ENCODE data around the gene RAB36.

The RAB36 gene

DNA sequence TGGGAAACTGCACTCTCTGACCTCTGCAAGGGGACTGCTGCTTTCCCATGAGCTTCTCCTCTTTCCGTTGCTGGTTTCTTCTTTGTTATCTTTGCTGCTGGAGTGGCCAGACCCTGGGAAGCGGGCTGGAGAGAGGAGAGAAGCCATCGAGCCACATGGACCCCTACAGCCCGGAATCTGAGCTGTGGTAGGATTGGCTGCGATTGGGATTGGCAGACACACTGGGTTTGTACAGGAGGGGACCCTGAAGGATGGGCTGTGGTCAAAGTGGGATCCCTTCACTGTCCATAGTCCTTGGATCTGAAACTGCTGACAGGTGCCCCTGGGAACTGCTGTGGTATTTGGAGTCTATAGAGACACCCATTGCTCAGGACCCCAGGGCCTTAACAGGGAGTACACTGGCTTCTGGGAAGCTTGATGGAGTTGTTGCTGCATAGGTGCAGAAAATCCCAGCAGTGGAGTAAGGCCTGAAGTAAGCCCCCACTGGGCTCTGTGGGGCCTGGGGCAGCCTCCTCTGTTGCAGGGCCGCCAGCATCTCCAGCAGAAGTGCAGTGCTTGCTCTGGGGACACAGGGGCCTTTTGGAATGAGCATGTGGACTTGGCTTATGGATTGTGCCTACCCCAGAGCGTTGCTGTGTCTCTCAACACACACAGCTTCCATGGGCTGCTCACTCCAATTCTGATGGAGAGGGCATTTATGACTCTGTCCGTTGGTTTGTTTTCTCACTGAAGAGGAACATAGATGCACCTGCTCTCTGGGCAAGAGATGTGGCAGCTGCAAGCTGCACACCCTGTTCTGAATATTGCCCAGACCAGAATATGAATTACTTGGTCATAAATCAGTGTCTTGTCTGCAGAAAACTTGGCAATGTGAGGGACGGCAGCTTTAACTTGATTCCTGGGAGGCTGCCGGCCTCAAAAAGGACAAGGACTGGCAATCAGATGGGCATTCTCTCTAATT is 67.1 kb downstream of the RAB36 start:
- no peak for DNase-seq

- no peak for DNase-seq
Measured at GRCh38 chr22:23213022-23213555, 67.8 kb downstream of the RAB36 start.

DNA sequence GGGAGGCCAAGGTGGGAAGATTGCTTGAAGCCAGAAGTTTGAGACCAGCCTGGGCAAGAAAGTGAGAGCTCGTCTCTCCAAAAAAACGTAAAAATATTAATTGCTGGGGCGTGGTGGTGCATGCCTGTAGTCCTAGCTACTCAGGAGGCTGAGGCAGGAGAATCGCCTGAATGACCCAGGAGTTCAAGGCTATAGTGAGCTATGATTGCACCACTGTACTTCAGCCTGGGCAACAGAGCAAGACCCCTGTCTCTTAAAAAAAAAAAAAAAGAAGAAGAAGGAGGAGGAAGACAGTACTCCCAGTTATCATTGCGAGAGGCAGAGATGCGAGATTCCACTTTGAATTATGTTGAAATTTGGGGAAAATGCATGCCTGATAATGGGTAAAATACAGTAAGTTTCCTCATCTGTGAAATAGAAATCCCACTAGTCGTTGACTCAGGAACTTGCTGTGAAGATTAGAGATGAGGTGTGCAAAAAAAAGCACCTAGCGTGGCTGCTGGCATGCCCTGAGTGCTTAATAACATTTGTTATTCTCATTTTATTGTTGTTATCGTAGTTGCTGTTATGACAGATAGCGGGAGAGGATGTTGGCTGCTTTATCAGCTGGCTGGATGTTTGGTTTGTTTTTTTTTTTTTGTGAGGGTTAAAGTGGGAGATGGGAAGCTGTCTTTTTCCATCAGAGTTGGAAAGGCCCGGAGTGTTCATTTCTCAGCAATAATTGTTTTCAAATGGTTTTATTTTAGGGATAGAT is 68.5 kb downstream of the RAB36 start:
- DNase-seq: no peak
